ENCODE measurements around the gene CDH2.

Gene CDH2

DNA sequence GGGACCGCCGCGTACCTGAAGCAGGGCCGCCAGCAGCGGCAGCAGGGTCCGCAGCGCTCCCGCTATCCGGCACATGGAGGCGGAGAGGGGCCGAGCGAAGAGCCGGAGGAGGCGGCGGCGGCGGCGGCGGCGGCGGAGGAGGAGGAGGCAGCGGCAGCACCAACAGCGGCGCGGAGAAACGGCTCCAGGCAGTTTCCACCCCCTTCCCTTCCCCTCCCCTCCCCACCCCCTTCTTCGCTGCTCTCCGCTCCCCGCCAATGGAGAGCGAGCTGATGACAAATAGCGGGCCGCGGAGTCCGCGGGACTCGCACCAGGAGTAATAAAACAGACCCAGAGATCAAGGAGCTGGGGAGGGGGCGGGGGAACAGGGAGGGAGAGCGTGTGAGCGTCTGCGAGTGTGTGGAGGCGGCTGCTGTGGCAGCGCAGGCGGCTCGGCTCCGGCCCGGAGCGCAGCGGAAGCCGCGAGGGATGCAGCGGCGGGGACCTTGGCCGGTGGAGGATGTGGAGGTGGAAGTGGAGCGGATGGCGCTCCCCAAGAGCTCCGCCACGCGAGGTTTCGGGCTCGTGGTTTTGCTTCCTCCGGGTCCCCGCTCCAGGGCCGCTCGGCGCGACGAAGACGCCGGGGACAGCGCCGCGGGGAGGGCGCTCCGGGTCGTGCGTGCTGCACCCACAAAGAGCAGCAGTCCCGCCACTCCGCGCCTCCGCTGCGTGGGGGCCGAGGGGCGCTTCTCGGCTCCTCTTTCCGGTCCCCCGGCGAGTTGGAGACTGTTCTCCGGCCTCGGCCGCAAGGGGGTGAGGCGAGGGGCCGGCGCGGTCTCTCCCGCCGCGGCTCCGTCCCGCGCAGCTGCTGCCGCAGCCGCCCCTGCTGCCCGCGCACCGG is at the start of gene CDH2:
CDH2 (minus strand) TSS at position 183 of the 880 bp plus-strand sequence; CDS start at position 75, 108 bp downstream.
- in situ Hi-C loops (cut with MboI; ENCODE audit: low sequenced_read_pairs), result no loop called here

- in situ Hi-C loops (cut with MboI; ENCODE audit: low sequenced_read_pairs), result no loop called here
Observed at GRCh38 chr18:28212060-28212459, 35.1 kb upstream of the CDH2 start.

DNA sequence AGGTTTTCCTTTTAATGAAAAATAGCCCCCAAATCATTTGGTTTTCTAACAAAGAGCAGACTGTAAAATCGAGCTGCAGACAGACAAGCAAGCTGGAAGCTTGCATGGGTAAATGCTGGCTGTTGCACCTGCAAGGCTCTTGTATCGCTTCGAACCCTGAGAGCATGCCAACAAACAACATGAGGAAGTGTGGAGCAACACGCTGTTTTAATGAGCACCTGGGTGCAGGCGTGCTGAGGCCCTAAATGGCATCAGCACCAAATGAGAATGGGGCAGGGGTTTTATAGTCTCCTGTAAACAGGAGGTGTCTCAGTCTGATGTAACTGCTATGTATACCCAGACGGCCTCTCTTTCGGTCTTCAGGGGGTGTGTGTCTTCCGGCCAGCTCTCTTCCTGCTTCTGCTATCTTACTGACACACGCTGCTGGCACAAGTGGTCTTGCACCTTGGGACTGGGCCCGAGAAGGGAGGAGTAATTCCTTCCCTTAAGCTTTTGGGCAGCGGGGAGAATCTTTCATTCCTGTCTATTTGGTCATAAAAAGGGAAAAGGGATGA is 31.9 kb upstream of the CDH2 start:
- in situ Hi-C loops (cut with MboI; ENCODE audit: low sequenced_read_pairs), result no loop called here

DNA sequence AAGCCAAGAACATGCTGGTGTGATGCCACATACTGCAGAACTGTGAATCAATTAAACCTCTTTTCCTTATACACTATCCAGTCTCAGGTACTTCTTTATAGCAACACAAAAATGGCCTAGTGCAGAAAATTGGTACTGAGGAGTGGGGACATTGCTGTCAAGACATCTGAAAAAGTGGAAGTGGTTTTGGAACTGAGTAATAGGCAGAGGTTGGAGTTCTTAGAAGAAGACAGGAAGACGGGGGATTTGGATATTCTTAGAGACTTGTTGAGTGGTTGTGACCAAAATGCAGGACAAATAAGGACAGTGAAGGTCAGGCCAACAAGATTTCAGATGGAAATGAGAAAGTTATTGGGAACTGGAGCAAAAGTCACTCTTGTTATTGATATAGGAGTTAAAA is 31.3 kb upstream of the CDH2 start:
- in situ Hi-C loops (cut with MboI; ENCODE audit: low sequenced_read_pairs), result no loop called here

- in situ Hi-C loops (cut with MboI; ENCODE audit: low sequenced_read_pairs), result no loop called here
Observed at GRCh38 chr18:28204154-28204553, 27.2 kb upstream of the CDH2 start.

DNA sequence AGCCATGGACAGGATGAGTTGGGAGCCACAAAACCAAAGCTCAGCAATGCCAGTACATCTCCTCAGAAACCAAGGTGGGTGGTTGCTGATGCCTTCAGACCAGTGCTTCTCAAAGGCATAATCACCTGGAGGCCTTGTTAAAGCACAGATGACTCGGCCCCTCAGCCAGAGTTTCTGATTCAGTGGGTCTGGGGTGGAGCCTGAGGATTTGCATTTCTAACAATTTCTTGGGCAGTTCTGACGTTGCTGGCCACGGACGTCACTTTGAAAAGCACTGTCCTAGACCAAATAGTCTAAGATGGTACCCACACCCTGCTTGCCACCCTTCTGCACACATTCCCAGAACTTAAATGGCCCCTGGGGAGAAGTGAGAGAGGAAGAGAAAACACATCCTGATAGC is 24.1 kb upstream of the CDH2 start:
- in situ Hi-C loops (cut with MboI; ENCODE audit: low sequenced_read_pairs), result no loop called here

GRCh38 chr18:28198620-28199019 is 21.7 kb upstream of the CDH2 start:
- in situ Hi-C loops (cut with MboI; ENCODE audit: low sequenced_read_pairs), result no loop called here

GRCh38 chr18:28193177-28193778 is 16.3 kb upstream of the CDH2 start:
- in situ Hi-C loops (cut with MboI; ENCODE audit: low sequenced_read_pairs), result no loop called here

DNA sequence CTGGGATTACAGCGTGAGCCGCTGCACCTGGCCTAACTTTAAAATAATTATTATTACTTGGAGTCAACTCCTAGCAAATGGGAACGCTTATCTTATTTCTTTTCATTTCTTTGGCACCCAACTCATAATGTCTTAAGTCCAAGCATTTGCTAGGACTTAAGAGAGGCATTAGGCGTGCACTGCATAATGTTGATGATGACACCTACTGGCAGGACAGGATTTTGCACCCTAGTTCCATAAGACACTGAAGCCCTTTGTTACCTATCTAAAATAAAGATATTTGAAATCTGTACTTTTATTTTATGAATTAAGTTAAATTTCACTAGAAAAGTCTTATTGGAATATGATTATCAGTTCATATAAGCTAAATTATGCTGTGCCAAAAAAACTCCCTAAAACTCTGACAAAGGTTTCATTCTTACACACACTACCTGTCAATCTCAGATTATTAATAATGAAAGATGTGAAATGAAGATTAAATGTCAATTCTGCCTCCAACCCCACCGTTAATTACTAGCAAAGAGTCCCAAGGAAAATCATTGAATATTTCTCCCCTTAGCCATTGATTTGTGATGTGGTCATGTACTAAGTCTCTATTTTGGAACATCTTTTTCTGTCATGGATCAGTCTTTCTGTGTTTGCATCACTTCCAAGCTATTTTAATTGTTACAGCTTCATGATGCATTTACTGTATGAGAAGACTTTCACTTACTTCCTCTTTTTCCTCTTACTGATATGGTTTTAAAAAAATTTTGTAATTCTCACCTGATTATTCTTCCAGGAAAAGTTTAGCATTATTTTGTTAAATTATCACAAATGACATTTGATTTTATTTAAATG is 12.7 kb upstream of the CDH2 start:
- in situ Hi-C loops (cut with MboI; ENCODE audit: low sequenced_read_pairs), result no loop called here

GRCh38 chr18:28185121-28185520 is 8.2 kb upstream of the CDH2 start:
- in situ Hi-C loops (cut with MboI; ENCODE audit: low sequenced_read_pairs), result no loop called here

GRCh38 chr18:28183418-28184078 is 6.6 kb upstream of the CDH2 start:
- in situ Hi-C loops (cut with MboI; ENCODE audit: low sequenced_read_pairs), result no loop called here

DNA sequence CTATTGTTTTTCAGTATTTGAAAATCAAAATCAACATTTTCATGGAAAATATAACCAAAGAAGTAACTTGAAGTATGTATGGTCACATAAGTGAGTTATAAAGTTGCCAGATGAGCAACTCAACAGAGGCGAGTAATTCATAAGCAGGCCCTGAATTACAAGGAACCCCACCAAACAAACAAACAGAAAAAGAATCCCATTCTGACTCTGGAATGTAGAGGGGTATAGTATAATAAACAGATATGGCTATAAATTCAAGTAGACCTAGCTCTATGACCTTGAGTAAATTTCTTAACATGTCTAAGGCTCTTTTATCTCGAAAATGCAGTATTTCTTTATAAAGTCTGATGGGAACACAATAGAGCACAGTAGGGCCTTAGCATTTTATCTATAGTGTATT is 4.7 kb upstream of the CDH2 start:
- in situ Hi-C loops (cut with MboI; ENCODE audit: low sequenced_read_pairs), result no loop called here

DNA sequence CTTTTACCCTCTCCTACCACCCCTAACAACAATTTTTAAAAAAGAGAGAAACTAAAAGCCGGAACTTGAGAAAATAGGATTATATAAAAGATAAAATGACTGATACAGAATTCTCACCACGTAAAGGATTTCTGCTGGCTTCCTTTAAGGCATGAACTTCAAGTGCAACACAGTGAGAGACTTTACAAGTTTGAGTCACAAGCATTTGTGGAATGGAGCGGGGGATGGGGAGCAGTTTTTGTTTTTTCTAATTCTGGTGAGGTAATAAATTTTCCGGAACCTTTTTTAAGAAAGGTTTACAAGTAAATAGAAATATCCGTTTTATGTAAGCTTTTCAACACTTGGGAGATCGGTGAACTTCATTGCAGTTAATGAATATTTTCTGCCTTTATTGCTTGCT is 1.8 kb upstream of the CDH2 start:
- in situ Hi-C loops (cut with MboI; ENCODE audit: low sequenced_read_pairs), result no loop called here

GRCh38 chr18:28177828-28178635 is 1.1 kb upstream of the CDH2 start:
- in situ Hi-C loops (cut with MboI; ENCODE audit: low sequenced_read_pairs), result no loop called here

DNA sequence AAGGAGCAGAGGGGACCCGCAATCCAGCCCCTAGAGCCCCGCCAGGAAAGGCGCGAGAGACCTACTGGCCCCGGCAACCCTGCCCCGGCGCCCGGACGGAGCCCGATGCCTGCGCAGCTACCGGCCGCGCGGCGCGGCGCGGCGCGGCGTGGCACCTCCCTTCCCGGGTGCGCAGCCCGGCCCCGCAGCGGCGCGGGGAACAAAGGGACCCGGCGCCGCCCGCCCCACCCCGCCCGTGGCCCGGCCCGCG is 307 bp downstream of the CDH2 start:
- in situ Hi-C loops (cut with MboI; ENCODE audit: low sequenced_read_pairs), result no loop called here

GRCh38 chr18:28175930-28176697 is 816 bp downstream of the CDH2 start:
- in situ Hi-C loops (cut with MboI; ENCODE audit: low sequenced_read_pairs), result no loop called here

DNA sequence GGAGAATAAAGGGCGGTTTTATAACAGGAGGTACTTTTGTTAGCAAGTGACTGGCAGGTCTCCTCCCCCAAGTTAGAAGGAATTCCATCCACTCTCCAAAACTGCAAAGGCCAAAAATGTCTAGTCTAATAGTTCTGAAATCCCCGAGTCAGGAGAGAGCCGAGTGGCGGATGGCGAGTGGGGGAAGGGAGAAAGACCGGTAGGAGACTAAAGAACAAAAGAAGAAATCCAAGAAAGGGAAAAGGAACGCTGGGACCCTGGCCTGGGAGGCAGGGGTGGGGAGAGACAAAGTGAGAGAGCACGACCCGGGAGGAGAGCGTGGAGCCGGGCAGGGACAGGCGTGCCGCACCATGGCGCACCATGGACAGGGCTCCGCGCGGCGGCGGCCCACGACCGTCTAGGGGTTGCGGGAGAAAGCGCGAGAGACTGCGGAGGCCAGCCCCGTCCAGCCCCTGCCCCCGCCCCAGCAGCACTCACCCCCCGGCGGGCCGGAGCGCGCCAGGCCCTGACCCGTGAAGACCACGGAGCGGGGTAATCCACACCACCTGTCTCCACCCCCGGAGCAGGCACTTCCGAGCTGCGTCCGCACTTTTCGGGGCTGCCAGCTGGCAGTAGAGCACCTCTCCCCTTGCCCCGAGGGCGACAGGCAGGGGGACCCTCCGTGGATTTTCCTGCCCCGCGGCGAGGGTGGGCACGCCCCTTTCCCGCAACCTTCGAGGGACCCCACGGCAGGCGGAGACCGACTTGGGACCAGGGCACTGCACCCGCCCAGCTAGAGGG is 1.6 kb downstream of the CDH2 start:
- in situ Hi-C loops (cut with MboI; ENCODE audit: low sequenced_read_pairs), result no loop called here

DNA sequence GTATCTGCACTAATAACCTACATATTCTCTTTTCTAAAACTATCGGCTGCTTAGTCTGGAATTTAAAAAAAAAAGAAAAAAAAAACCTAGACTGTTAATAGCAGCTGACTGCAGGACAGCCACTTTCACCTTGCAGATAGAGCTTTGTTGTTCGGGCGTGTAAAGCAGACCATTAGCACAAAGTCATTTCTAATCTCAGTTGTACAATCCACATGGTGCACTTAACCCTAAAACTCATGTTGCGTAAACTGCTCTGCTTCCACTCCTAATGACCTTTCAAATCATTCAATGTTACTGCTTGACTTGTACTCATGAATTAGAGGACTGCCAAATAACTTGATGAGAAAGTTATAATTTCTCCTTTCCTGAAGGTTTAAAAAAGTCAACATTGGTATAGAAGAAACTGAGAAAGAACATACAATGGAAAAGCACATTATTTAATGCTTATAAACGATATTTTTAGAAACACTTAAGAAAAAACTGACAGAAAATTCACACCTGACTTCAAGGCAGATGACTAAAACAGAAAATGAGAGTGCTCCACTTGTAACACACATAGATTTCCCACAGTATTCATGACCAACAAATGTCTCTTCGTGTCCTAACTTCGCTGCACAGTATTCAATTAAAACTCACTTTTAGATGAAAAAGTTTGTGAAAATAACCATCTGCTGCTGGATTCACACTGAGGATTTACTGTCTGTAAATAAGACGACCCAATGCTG is 2.6 kb downstream of the CDH2 start:
- in situ Hi-C loops (cut with MboI; ENCODE audit: low sequenced_read_pairs), result no loop called here

Data from HL-60/S4 (cell line).